ENCODE data around the gene FBXO2. TPM values are rescaled to one million over a fixed set of nuclear protein-coding genes. Genes with fewer than 3 reads are reported as not detected.

Gene FBXO2
- total RNA-seq, 1 experiment from 2014 or later, result 131 TPM

- no peak overlapping the region for H3K27ac ChIP-seq (ENCODE audit: low read length)
- H3K27me3 ChIP-seq (ENCODE audit: control insufficient read depth, insufficient read depth, low read length), result peaks cover 5% of the 10 kb centered on the region; the same call in 1 of the 2 replicates
- no peaks in the 10 kb centered on the region for H3K36me3 ChIP-seq (ENCODE audit: control insufficient read depth, insufficient read depth, low read length)
- CTCF ChIA-PET, result interaction anchor here (0.7 kb wide), 1 partner anchor 265 kb away, joined by 4 read pairs; no protein-coding TSS in a partner anchor
- no peaks in the 10 kb centered on the region for H3K9me3 ChIP-seq (ENCODE audit: control insufficient read depth, insufficient read depth, low read depth, low read length)
- H3K4me3 ChIP-seq (ENCODE audit: low read depth in 2 of 2, low read length in 2 of 2), result no peak overlapping the region
- in situ Hi-C loops (cut with HindIII; ENCODE audit: low pct_unique_long_range_greater_than_20kb, low sequenced_read_pairs) (no loop called here), intact Hi-C loops (cut with micrococcal nuclease; ENCODE audit: unreplicated experiment) (no loop called here)
- DNase-seq (ENCODE audit: low read depth, low spot score), result no peak
- no peaks in the 10 kb centered on the region for H3K4me1 ChIP-seq (ENCODE audit: control insufficient read depth, insufficient read depth, low read length)
- POLR2A ChIA-PET, result no interaction called here
- BruUV-seq (replicated peaks), result no TSS peak
- TF ChIP-seq REST (IDR thresholded peaks at IDR 0.05; ENCODE audit: insufficient read depth in 1 of 2, low read depth in 2 of 2, low read length in 1 of 2) (no peak), TCF7L2 (IDR thresholded peaks at IDR 0.05; ENCODE audit: low read depth, low read length) (no peak), SIN3A (IDR thresholded peaks at IDR 0.05; ENCODE audit: borderline replicate concordance, insufficient read depth, low read depth, low read length) (no peak), CTCF (IDR thresholded peaks at IDR 0.05) (no peak), POLR2AphosphoS5 (IDR thresholded peaks at IDR 0.05; ENCODE audit: low read depth, low read length) (no peak)
- ATAC-seq, result no peak
Measured at GRCh38 chr1:11639372-11639771, 14.9 kb downstream of the FBXO2 start.

- intact Hi-C loops (cut with micrococcal nuclease; ENCODE audit: unreplicated experiment), result no loop called here
- no TSS peak for BruUV-seq (replicated peaks)
- TF ChIP-seq REST (IDR thresholded peaks at IDR 0.05; ENCODE audit: insufficient read depth in 1 of 2, low read depth in 2 of 2, low read length in 1 of 2) (no peak), TCF7L2 (IDR thresholded peaks at IDR 0.05; ENCODE audit: low read depth, low read length) (no peak), SIN3A (IDR thresholded peaks at IDR 0.05; ENCODE audit: borderline replicate concordance, insufficient read depth, low read depth, low read length) (no peak), POLR2AphosphoS5 (IDR thresholded peaks at IDR 0.05; ENCODE audit: low read depth, low read length) (no peak), CTCF (IDR thresholded peaks at IDR 0.05) (no peak)
- Histone ChIP-seq H3K4me1 (ENCODE audit: control insufficient read depth, insufficient read depth, low read length) (no peaks in the 10 kb centered on the region), H3K27me3 (ENCODE audit: control insufficient read depth, insufficient read depth, low read length) (peaks cover 5% of the 10 kb centered on the region; the same call in 1 of the 2 replicates), H3K36me3 (ENCODE audit: control insufficient read depth, insufficient read depth, low read length) (no peaks in the 10 kb centered on the region), H3K9me3 (ENCODE audit: control insufficient read depth, insufficient read depth, low read depth, low read length) (no peaks in the 10 kb centered on the region), H3K27ac (ENCODE audit: low read length) (no peak overlapping the region), H3K4me3 (ENCODE audit: low read depth in 2 of 2, low read length in 2 of 2) (no peak overlapping the region)
- ATAC-seq, result no peak
- no peak for DNase-seq (ENCODE audit: low read depth, low spot score)
- ChIA-PET CTCF (interaction anchor here (0.5 kb wide), 1 partner anchor 26 kb away, joined by 7 read pairs; no protein-coding TSS in a partner anchor), POLR2A (no interaction called here)
- in situ Hi-C loops (cut with HindIII; ENCODE audit: low pct_unique_long_range_greater_than_20kb, low sequenced_read_pairs), result no loop called here
Measured at GRCh38 chr1:11638121-11638520, 16.1 kb downstream of the FBXO2 start.
